Endothelial cell of umbilical vein (primary cell): ENCODE measurements around the gene YBX3. TPM values are rescaled to one million over a fixed set of nuclear protein-coding genes. Genes with fewer than 3 reads are reported as not detected.

Experiments
- BruUV-seq: library from RNA; stranded (reverse); fragments of 400-500 nt; replicated peaks from 2 replicates; lab custom pipeline; 2021; lab: Mats Ljungman, UMichigan
- CTCF ChIA-PET: fragments of 300-600, 350-600 bp; sonication (Branson Sonifier 250); formaldehyde crosslinking; loops from one replicate; lab custom pipeline; 2021; ENCODE audit warnings: antibody characterized with exemption, inconsistent platforms; lab: Charles Lee
- POLR2A ChIA-PET: fragments of 300-600, 350-600 bp; sonication (Branson Sonifier 250); formaldehyde crosslinking; loops from one replicate; lab custom pipeline; 2021; ENCODE audit warnings: antibody characterized with exemption, inconsistent platforms; lab: Charles Lee
- DNase-seq: peaks from one replicate; pipeline ENCODE4 v3.0.0-alpha.2; 2011; ENCODE audit warnings: low read depth, low spot score
- FAIRE-seq: peaks from 2 replicates; lab custom pipeline; 2011; peaks lifted over from hg19 to GRCh38; lab: Jason Lieb, UNC
- H2AFZ ChIP-seq: 2 replicates; pipeline ENCODE4 v1.6.0; 2012; ENCODE audit warnings: low read depth, low read length, control low read depth, inconsistent platforms
- H3K27ac ChIP-seq: 2 replicates; pipeline ENCODE4 v1.5.1; 2011; ENCODE audit warnings: low read depth, mild to moderate bottlenecking, control low read depth, low read length, moderate library complexity; ENCODE audit not compliant: insufficient read depth
- H3K27me3 ChIP-seq, 2 experiments: 2 replicates each; pipeline versions ENCODE4 v1.6.0 to v1.6.1; 2011; ENCODE audit warnings: low read length in 2 of 2, mixed read lengths in 1 of 2; ENCODE audit not compliant: control insufficient read depth in 2 of 2, insufficient read depth in 2 of 2
- H3K36me3 ChIP-seq, 2 experiments: 2 replicates in 1 of 2; 3 replicates in 1 of 2; pipeline ENCODE4 v1.5.1; 2011; ENCODE audit warnings: low read length in 2 of 2, mild to moderate bottlenecking in 1 of 2, moderate library complexity in 1 of 2; ENCODE audit not compliant: control insufficient read depth in 2 of 2, insufficient read depth in 2 of 2; ENCODE audit errors: extremely low read depth in 1 of 2
- H3K4me1 ChIP-seq: 3 replicates; pipeline ENCODE4 v1.5.1; 2011; ENCODE audit warnings: mild to moderate bottlenecking, low read length; ENCODE audit not compliant: control insufficient read depth, insufficient read depth; ENCODE audit errors: extremely low read depth
- H3K4me2 ChIP-seq: 2 replicates; pipeline ENCODE4 v1.6.1; 2011; ENCODE audit warnings: low read length, control low read depth, mixed read lengths; ENCODE audit not compliant: insufficient read depth
- H3K4me3 ChIP-seq, 3 experiments: fragments of 200-600 bp in 1 of 3; sonication (generic), shearing (Covaris generic) in 1 of 3; replicated peaks in 1 of 3; 2 replicates each; pipeline ENCODE4 v1.5.1; 2011 to 2016; ENCODE audit warnings: control low read depth in 3 of 3, low read length in 3 of 3, mild to moderate bottlenecking in 2 of 3, inconsistent platforms in 1 of 3, low read depth in 1 of 3, moderate library complexity in 1 of 3; ENCODE audit not compliant: insufficient read depth in 1 of 3
- H3K79me2 ChIP-seq: 2 replicates; pipeline ENCODE4 v1.6.0; 2012; ENCODE audit warnings: low read length, inconsistent platforms; ENCODE audit not compliant: control insufficient read depth, insufficient read depth
- H3K9ac ChIP-seq: replicated peaks from 2 replicates; pipeline ENCODE3; 2011; ENCODE audit warnings: low read length, control low read depth; ENCODE audit not compliant: insufficient read depth; ENCODE audit errors: extremely low read depth
- H3K9me1 ChIP-seq: replicated peaks from 3 replicates; pipeline ENCODE4 v1.6.0; 2011; ENCODE audit warnings: mild to moderate bottlenecking, low read length; ENCODE audit not compliant: control insufficient read depth, insufficient read depth; ENCODE audit errors: extremely low read depth
- H3K9me3 ChIP-seq: replicated peaks from 2 replicates; pipeline ENCODE4 v1.5.1; 2012; ENCODE audit warnings: low read length, inconsistent platforms; ENCODE audit not compliant: control insufficient read depth, insufficient read depth
- H4K20me1 ChIP-seq: replicated peaks from 2 replicates; pipeline ENCODE3; 2011; ENCODE audit warnings: mild to moderate bottlenecking, low read length; ENCODE audit not compliant: control insufficient read depth, insufficient read depth; ENCODE audit errors: extremely low read depth
- CTCF ChIP-seq, 2 donors: IDR thresholded peaks; 1 replicate in 1 of 2; 2 replicates in 1 of 2; pipeline ENCODE4 v1.5.1; 2011; ENCODE audit warnings: low read length in 2 of 2, mild to moderate bottlenecking in 2 of 2, moderate library complexity in 2 of 2, control low read depth in 1 of 2, inconsistent platforms in 1 of 2, low read depth in 1 of 2; ENCODE audit not compliant: insufficient read depth in 1 of 2; ENCODE audit errors: extremely low read depth in 1 of 2
- EZH2 ChIP-seq: IDR thresholded peaks from 2 replicates; pipeline ENCODE4 v1.6.1; 2012; ENCODE audit warnings: borderline replicate concordance, low read depth, mild to moderate bottlenecking, moderate library complexity, low read length, inconsistent platforms; ENCODE audit not compliant: severe bottlenecking
- FOS ChIP-seq: IDR thresholded peaks from 2 replicates; pipeline ENCODE4 v1.6.1; 2011; ENCODE audit warnings: mild to moderate bottlenecking, low read length, moderate library complexity, borderline replicate concordance; ENCODE audit not compliant: insufficient read depth
- GATA2 ChIP-seq: IDR thresholded peaks from 2 replicates; pipeline ENCODE4 v1.7.0; 2011; ENCODE audit warnings: low read depth, mild to moderate bottlenecking, moderate library complexity, mixed read lengths, low read length; ENCODE audit not compliant: insufficient read length, insufficient read depth
- JUN ChIP-seq: IDR thresholded peaks from 2 replicates; pipeline ENCODE4 v1.6.1; 2011; ENCODE audit warnings: borderline replicate concordance, low read depth; ENCODE audit not compliant: insufficient read length, insufficient read depth
- MAX ChIP-seq: IDR thresholded peaks from 2 replicates; pipeline ENCODE4 v1.6.1; 2011; ENCODE audit not compliant: insufficient read depth, insufficient read length
- MYC ChIP-seq: IDR thresholded peaks from one replicate; pipeline ENCODE4 v1.6.1; 2011; ENCODE audit warnings: mild to moderate bottlenecking, low read depth, low read length
- POLR2A ChIP-seq: IDR thresholded peaks from 2 replicates; pipeline ENCODE4 v1.6.1; 2012; ENCODE audit warnings: low read depth, mild to moderate bottlenecking, control low read depth, low read length
- POLR2AphosphoS5 ChIP-seq: IDR thresholded peaks from 2 replicates; pipeline ENCODE4 v1.6.1; 2012; ENCODE audit warnings: low read depth, mild to moderate bottlenecking, control low read depth, low read length, moderate library complexity; ENCODE audit not compliant: insufficient read depth
- dilution Hi-C: fragments of 300-500 bp; cut with MboI; formaldehyde crosslinking; loops from one replicate; pipeline ENCODE4 v1.15.0; 2019; ENCODE audit warnings: low sequenced_read_pairs; ENCODE audit not compliant: extremely low pct_ligation_motif_present
- intact Hi-C: fragments of 100-400 bp; cut with micrococcal nuclease; formaldehyde crosslinking; loops from one replicate; pipeline ENCODE4 v1.10.0; 2022
- polyA plus RNA-seq, 4 experiments: library from polyadenylated mRNA; depleted of rRNA in 3 of 4; stranded (reverse) in 3 of 4; unstranded in 1 of 4; fragments of >200 nt; gene quantifications; 2 replicates each; pipeline versions ENCODE4 v1.2.1 to v1.2.3, GENCODE V29; 2011 to 2012; ENCODE audit warnings: missing spikeins in 1 of 4
- total RNA-seq: library from RNA; stranded (reverse); gene quantifications from 2 replicates; pipeline ENCODE4 v1.2.3, GENCODE V29; 2021

YBX3 gene
- total and polyA plus RNA-seq, 2 donors (not counting 3 experiments of a cell fraction or from before 2014, with no cell fraction given) = 137 to 441 TPM

- Histone ChIP-seq H2AFZ (no peak overlapping the region), H3K4me1 (peaks cover 35% of the 10 kb centered on the region), H3K27me3 (no peaks in the 10 kb centered on the region), H3K9ac (no peak overlapping the region), H3K79me2 (peaks cover 36% of the 10 kb centered on the region), H3K4me3 (no peak overlapping the region), H3K27ac (no peak overlapping the region), H3K9me1 (no peaks in the 10 kb centered on the region), H4K20me1 (no peaks in the 10 kb centered on the region), H3K9me3 (no peaks in the 10 kb centered on the region), H3K36me3 (no peaks in the 10 kb centered on the region), H3K4me2 (peak overlapping the region; percentile 91)
- BruUV-seq = no TSS peak
- DNase-seq (no peak), FAIRE-seq (no peak)
- CTCF ChIA-PET = interaction anchor here (0.9 to 1.4 kb wide), 4 partner anchors 29 to 58 kb away, joined by 3 to 4 read pairs (median 3); no protein-coding TSS in a partner anchor
- POLR2A ChIA-PET = no interaction called here
- intact Hi-C loops (loop anchor here (5.0 kb wide), 2 partner anchors 460 to 640 kb away; partner anchors contain the start of genes CLEC9A and GABARAPL1), dilution Hi-C loops (no loop called here)
- TF ChIP-seq EZH2 = no peak
- TF ChIP-seq FOS = no peak
- TF ChIP-seq MAX = no peak
- no peak for TF ChIP-seq POLR2AphosphoS5
- TF ChIP-seq GATA2 = no peak
- TF ChIP-seq MYC = no peak
- TF ChIP-seq CTCF (IDR thresholded peaks at IDR 0.05; ENCODE audit: extremely low read depth in 1 of 2, insufficient read depth in 1 of 2, low read depth in 1 of 2, low read length in 2 of 2) = no peak
- TF ChIP-seq POLR2A = no peak
- TF ChIP-seq JUN = no peak
These were observed 50.8 kb downstream of the YBX3 start for GRCh38 chr12:10672231-10672868.
